ENCODE measurements around the gene ATG14. TPM values are rescaled to one million over a fixed set of nuclear protein-coding genes. Genes with fewer than 3 reads are reported as not detected.
A peak's percentile ranks its signal among the peaks of the same experiment; 100 is the strongest.

Gene ATG14
- polyA plus RNA-seq, 3 donors: 1.8 to 6.8 (median 3.3) TPM

- Mint-ChIP-seq H3K27ac (peak overlapping the region in 4 of 7 donors; percentile 22 to 52 (median 46)), H3K4me1 (no peaks in the 10 kb centered on the region), H3K4me3 (no peak overlapping the region), H3K27me3 (ENCODE audit: low read depth in 3 of 3) (peaks cover 0 to 2% (median 0%) of the 10 kb centered on the region in 3 donors), H3K9me3 (peaks cover 0 to 2% (median 0%) of the 10 kb centered on the region in 7 donors), H3K36me3 (peaks cover 28 to 44% of the 10 kb centered on the region in 2 donors)
- DNase-seq: peak in 2 of 3 donors; percentile 24 to 25
- Histone ChIP-seq H2AFZ (ENCODE audit: insufficient read depth, low read depth, low read length, poor library complexity, severe bottlenecking) (no peak overlapping the region), H4K20me1 (ENCODE audit: insufficient read depth, low read length) (peaks cover 5% of the 10 kb centered on the region), H3K9me3 (replicated peaks in 1 of 2; ENCODE audit: control insufficient read depth in 1 of 2, insufficient read depth in 1 of 2, low read length in 2 of 2) (no peaks in the 10 kb centered on the region), H3K79me2 (ENCODE audit: insufficient read depth, low read length) (peaks cover under 1% of the 10 kb centered on the region), H3K4me3 (replicated peaks in 1 of 3; ENCODE audit: low read depth in 2 of 3, low read length in 3 of 3) (no peak overlapping the region), H3K4me1 (ENCODE audit: control insufficient read depth in 1 of 2, insufficient read depth in 2 of 2, low read length in 2 of 2) (no peaks in the 10 kb centered on the region), H3K27me3 (ENCODE audit: control insufficient read depth in 2 of 2, insufficient read depth in 2 of 2, low read length in 2 of 2) (no peaks in the 10 kb centered on the region), H3K9ac (ENCODE audit: insufficient read depth, low read length, poor library complexity, severe bottlenecking) (no peak overlapping the region), H3K4me2 (replicated peaks; ENCODE audit: extremely low read depth, low read length, poor library complexity, severe bottlenecking) (no peak overlapping the region), H3K36me3 (replicated peaks in 1 of 2; ENCODE audit: control insufficient read depth in 1 of 2, insufficient read depth in 2 of 2, low read length in 2 of 2) (peaks cover 26 to 61% of the 10 kb centered on the region in 2 donors), H3K27ac (ENCODE audit: low read depth in 1 of 2, low read length in 2 of 2) (peak overlapping the region in 1 of 2 donors; percentile 46)
- peak; percentile 52 for TF ChIP-seq CTCF (IDR thresholded peaks at IDR 0.05)
- WGBS (ENCODE audit: insufficient coverage): 100% methylated on average over 1 of the region's 5 CpGs
- intact Hi-C loops (cut with micrococcal nuclease): loop anchor here in 1 of 2 donors (10.0 kb wide), 1 partner anchor 110 kb away; no protein-coding TSS in a partner anchor
Observed at GRCh38 chr14:55354500-55354899, 57.1 kb downstream of the ATG14 start.

- Histone ChIP-seq H3K4me3 (replicated peaks in 1 of 3; ENCODE audit: low read depth in 2 of 3, low read length in 3 of 3) (no peak overlapping the region), H3K9me3 (replicated peaks in 1 of 2; ENCODE audit: control insufficient read depth in 1 of 2, insufficient read depth in 1 of 2, low read length in 2 of 2) (no peaks in the 10 kb centered on the region), H3K4me1 (ENCODE audit: control insufficient read depth in 1 of 2, insufficient read depth in 2 of 2, low read length in 2 of 2) (no peaks in the 10 kb centered on the region), H2AFZ (ENCODE audit: insufficient read depth, low read depth, low read length, poor library complexity, severe bottlenecking) (no peak overlapping the region), H3K27me3 (ENCODE audit: control insufficient read depth in 2 of 2, insufficient read depth in 2 of 2, low read length in 2 of 2) (no peaks in the 10 kb centered on the region), H3K36me3 (replicated peaks in 1 of 2; ENCODE audit: control insufficient read depth in 1 of 2, insufficient read depth in 2 of 2, low read length in 2 of 2) (peaks cover 26 to 61% of the 10 kb centered on the region in 2 donors), H3K79me2 (ENCODE audit: insufficient read depth, low read length) (peaks cover 6% of the 10 kb centered on the region), H3K4me2 (replicated peaks; ENCODE audit: extremely low read depth, low read length, poor library complexity, severe bottlenecking) (no peak overlapping the region), H3K9ac (ENCODE audit: insufficient read depth, low read length, poor library complexity, severe bottlenecking) (no peak overlapping the region), H4K20me1 (ENCODE audit: insufficient read depth, low read length) (peaks cover 11% of the 10 kb centered on the region), H3K27ac (ENCODE audit: low read depth in 1 of 2, low read length in 2 of 2) (peak overlapping the region in 1 of 2 donors; percentile 46)
- intact Hi-C loops (cut with micrococcal nuclease): loop anchor here in 1 of 2 donors (10.0 kb wide), 1 partner anchor 109 kb away; no protein-coding TSS in a partner anchor
- Mint-ChIP-seq H3K27ac (peak overlapping the region in 3 of 7 donors; percentile 6 to 83 (median 22)), H3K9me3 (peaks cover 0 to 2% (median 0%) of the 10 kb centered on the region in 7 donors), H3K27me3 (ENCODE audit: low read depth in 3 of 3) (peaks cover 0 to 2% (median 0%) of the 10 kb centered on the region in 3 donors), H3K4me3 (no peak overlapping the region), H3K4me1 (no peaks in the 10 kb centered on the region), H3K36me3 (peaks cover 28 to 44% of the 10 kb centered on the region in 2 donors)
- no peak for DNase-seq
- TF ChIP-seq CTCF (IDR thresholded peaks at IDR 0.05): no peak
- WGBS (ENCODE audit: insufficient coverage): 98% methylated on average over 10 of the region's 11 CpGs
Observed at GRCh38 chr14:55353686-55354467, 57.8 kb downstream of the ATG14 start.

Measured in CD14-positive monocyte (primary cell).